WTC11 (cell line): ENCODE results near the gene NGF.
"Not testable (repeated sequence)": the region's sequence is repeated elsewhere in the genome, so short reads cannot be mapped to it uniquely, and the experiment has no call there.

Source experiments
- NFYB ChIP-seq: sonication (generic); formaldehyde crosslinking; conservative IDR thresholded peaks from 2 replicates; pipeline ENCODE4 v1.8.0; 2022; ENCODE audit warnings: low read depth, missing genetic modification reagents
- SOX15 ChIP-seq: fragments of 250-450 bp; sonication (Bioruptor Pico); IDR thresholded peaks from 2 replicates; pipeline ENCODE4 v1.9.0; 2021; ENCODE audit warnings: mild to moderate bottlenecking
- SP1 ChIP-seq: sonication (generic); formaldehyde crosslinking; conservative IDR thresholded peaks from 2 replicates; pipeline ENCODE4 v1.8.1; 2022; ENCODE audit warnings: missing genetic modification reagents
- ZNF263 ChIP-seq: sonication (generic); formaldehyde crosslinking; IDR thresholded peaks from 2 replicates; pipeline ENCODE4 v1.8.1; 2022; ENCODE audit warnings: low read depth, mild to moderate bottlenecking, moderate library complexity, missing genetic modification reagents
- ZNF423 ChIP-seq: fragments of 250-450 bp; sonication (Bioruptor Pico); IDR thresholded peaks from 2 replicates; pipeline ENCODE4 v2.1.2; 2022; ENCODE audit warnings: mild to moderate bottlenecking, moderate library complexity
- TF ChIP-seq, protein P1 (sequence below): fragments of 200-600 bp; IDR thresholded peaks from 2 replicates; pipeline ENCODE4 v1.8.0; 2022; ENCODE audit warnings: antibody characterized with exemption
- TF ChIP-seq, protein P2 (sequence below): sonication (generic); formaldehyde crosslinking; conservative IDR thresholded peaks from 2 replicates; pipeline ENCODE4 v1.8.1; 2023; ENCODE audit warnings: mild to moderate bottlenecking, low read depth, missing genetic modification reagents, moderate library complexity
- TF ChIP-seq, protein P3 (sequence below): sonication (generic); formaldehyde crosslinking; IDR thresholded peaks from 2 replicates; pipeline ENCODE4 v1.8.1; 2023; ENCODE audit warnings: mild to moderate bottlenecking, missing genetic modification reagents, borderline replicate concordance

DNA sequence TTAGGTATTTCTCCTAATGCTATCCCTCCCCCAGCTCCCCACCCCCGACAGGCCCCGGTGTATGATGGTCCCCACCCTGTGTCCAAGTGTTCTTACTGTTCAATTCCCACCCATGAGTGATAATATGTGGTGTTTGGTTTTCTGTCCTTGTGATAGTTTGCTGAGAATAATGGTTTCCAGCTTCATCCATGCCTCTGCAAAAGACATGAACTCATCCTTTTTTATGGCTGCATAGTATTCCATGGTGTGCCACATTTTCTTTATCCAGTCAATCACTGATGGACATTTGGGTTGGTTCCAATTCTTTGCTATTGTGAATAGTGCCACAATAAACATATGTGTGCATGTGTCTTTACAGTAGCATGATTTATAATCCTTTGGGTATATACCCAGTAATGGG is 45.4 kb upstream of the NGF start:
- not testable (repeated sequence) for TF ChIP-seq ZNF263, SOX15, ZNF423, SP1, NFYB (CRISPR knock-in tag)
- TF ChIP-seq, protein P1, sequence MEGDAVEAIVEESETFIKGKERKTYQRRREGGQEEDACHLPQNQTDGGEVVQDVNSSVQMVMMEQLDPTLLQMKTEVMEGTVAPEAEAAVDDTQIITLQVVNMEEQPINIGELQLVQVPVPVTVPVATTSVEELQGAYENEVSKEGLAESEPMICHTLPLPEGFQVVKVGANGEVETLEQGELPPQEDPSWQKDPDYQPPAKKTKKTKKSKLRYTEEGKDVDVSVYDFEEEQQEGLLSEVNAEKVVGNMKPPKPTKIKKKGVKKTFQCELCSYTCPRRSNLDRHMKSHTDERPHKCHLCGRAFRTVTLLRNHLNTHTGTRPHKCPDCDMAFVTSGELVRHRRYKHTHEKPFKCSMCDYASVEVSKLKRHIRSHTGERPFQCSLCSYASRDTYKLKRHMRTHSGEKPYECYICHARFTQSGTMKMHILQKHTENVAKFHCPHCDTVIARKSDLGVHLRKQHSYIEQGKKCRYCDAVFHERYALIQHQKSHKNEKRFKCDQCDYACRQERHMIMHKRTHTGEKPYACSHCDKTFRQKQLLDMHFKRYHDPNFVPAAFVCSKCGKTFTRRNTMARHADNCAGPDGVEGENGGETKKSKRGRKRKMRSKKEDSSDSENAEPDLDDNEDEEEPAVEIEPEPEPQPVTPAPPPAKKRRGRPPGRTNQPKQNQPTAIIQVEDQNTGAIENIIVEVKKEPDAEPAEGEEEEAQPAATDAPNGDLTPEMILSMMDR = not testable (repeated sequence)
- TF ChIP-seq, protein P2, sequence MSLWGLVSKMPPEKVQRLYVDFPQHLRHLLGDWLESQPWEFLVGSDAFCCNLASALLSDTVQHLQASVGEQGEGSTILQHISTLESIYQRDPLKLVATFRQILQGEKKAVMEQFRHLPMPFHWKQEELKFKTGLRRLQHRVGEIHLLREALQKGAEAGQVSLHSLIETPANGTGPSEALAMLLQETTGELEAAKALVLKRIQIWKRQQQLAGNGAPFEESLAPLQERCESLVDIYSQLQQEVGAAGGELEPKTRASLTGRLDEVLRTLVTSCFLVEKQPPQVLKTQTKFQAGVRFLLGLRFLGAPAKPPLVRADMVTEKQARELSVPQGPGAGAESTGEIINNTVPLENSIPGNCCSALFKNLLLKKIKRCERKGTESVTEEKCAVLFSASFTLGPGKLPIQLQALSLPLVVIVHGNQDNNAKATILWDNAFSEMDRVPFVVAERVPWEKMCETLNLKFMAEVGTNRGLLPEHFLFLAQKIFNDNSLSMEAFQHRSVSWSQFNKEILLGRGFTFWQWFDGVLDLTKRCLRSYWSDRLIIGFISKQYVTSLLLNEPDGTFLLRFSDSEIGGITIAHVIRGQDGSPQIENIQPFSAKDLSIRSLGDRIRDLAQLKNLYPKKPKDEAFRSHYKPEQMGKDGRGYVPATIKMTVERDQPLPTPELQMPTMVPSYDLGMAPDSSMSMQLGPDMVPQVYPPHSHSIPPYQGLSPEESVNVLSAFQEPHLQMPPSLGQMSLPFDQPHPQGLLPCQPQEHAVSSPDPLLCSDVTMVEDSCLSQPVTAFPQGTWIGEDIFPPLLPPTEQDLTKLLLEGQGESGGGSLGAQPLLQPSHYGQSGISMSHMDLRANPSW = not testable (repeated sequence)
- TF ChIP-seq, protein P3, sequence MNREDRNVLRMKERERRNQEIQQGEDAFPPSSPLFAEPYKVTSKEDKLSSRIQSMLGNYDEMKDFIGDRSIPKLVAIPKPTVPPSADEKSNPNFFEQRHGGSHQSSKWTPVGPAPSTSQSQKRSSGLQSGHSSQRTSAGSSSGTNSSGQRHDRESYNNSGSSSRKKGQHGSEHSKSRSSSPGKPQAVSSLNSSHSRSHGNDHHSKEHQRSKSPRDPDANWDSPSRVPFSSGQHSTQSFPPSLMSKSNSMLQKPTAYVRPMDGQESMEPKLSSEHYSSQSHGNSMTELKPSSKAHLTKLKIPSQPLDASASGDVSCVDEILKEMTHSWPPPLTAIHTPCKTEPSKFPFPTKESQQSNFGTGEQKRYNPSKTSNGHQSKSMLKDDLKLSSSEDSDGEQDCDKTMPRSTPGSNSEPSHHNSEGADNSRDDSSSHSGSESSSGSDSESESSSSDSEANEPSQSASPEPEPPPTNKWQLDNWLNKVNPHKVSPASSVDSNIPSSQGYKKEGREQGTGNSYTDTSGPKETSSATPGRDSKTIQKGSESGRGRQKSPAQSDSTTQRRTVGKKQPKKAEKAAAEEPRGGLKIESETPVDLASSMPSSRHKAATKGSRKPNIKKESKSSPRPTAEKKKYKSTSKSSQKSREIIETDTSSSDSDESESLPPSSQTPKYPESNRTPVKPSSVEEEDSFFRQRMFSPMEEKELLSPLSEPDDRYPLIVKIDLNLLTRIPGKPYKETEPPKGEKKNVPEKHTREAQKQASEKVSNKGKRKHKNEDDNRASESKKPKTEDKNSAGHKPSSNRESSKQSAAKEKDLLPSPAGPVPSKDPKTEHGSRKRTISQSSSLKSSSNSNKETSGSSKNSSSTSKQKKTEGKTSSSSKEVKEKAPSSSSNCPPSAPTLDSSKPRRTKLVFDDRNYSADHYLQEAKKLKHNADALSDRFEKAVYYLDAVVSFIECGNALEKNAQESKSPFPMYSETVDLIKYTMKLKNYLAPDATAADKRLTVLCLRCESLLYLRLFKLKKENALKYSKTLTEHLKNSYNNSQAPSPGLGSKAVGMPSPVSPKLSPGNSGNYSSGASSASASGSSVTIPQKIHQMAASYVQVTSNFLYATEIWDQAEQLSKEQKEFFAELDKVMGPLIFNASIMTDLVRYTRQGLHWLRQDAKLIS (CRISPR knock-in tag) = not testable (repeated sequence)
